ENCODE results near the gene IPMK. TPM values are rescaled to one million over a fixed set of nuclear protein-coding genes. Genes with fewer than 3 reads are reported as not detected.

The IPMK gene
- total RNA-seq, 1 experiment from 2014 or later: 7.2 TPM

- Histone ChIP-seq H3K56ac (ENCODE audit: insufficient read length, low read depth, low read length) (no peak overlapping the region), H2BK5ac (ENCODE audit: insufficient read length, low read length) (no peak overlapping the region), H3K9ac (ENCODE audit: extremely low read depth, insufficient read length, low read length) (no peak overlapping the region), H3K18ac (ENCODE audit: insufficient read length, low read depth, low read length) (no peak overlapping the region), H3K14ac (ENCODE audit: insufficient read depth, low read length) (no peak overlapping the region), H4K91ac (ENCODE audit: insufficient read length, low read depth, low read length) (no peak overlapping the region), H3K9me3 (ENCODE audit: control insufficient read depth, low read depth, low read length) (no peaks in the 10 kb centered on the region), H2AFZ (ENCODE audit: low read length) (no peak overlapping the region), H2BK120ac (ENCODE audit: low read depth, low read length, poor library complexity, severe bottlenecking) (no peak overlapping the region), H2BK15ac (ENCODE audit: low read depth, low read length) (no peak overlapping the region), H3K27me3 (ENCODE audit: insufficient read depth, low read length) (no peaks in the 10 kb centered on the region), H3K4ac (ENCODE audit: low read depth, low read length) (no peak overlapping the region), H2BK12ac (ENCODE audit: insufficient read length, low read depth, low read length) (no peak overlapping the region), H4K5ac (ENCODE audit: insufficient read length, low read depth, low read length) (no peak overlapping the region), H2BK20ac (ENCODE audit: low read depth, low read length, poor library complexity, severe bottlenecking) (no peak overlapping the region), H3K79me2 (ENCODE audit: insufficient read depth, low read length) (no peaks in the 10 kb centered on the region), H3K23ac (ENCODE audit: insufficient read length, low read depth, low read length) (no peak overlapping the region), H2AK5ac (ENCODE audit: insufficient read length, low read length) (no peak overlapping the region), H3K4me2 (ENCODE audit: insufficient read depth, insufficient read length, low read length) (no peak overlapping the region), H3K4me1 (ENCODE audit: insufficient read depth, low read length) (no peaks in the 10 kb centered on the region), H4K20me1 (ENCODE audit: control insufficient read depth, insufficient read depth, insufficient read length) (no peaks in the 10 kb centered on the region), H4K8ac (replicated peaks; ENCODE audit: insufficient read length, low read depth, low read length) (no peak overlapping the region), H3K27ac (ENCODE audit: insufficient read length, low read depth, low read length) (no peak overlapping the region), H3K79me1 (ENCODE audit: insufficient read depth, low read depth, low read length, poor library complexity, severe bottlenecking) (no peaks in the 10 kb centered on the region), H3T11ph (ENCODE audit: low read length) (no peak overlapping the region), H3K23me2 (ENCODE audit: insufficient read length, low read depth, low read length, poor library complexity, severe bottlenecking) (no peaks in the 10 kb centered on the region)
- H3K4me3 Mint-ChIP-seq: no peak overlapping the region
- H3K9me3 Mint-ChIP-seq: no peaks in the 10 kb centered on the region
- H3K27me3 Mint-ChIP-seq (ENCODE audit: low read depth): no peaks in the 10 kb centered on the region
- no peak for TF ChIP-seq CTCF (conservative IDR thresholded peaks at IDR 0.05)
- no peak for DNase-seq
- H3K4me1 Mint-ChIP-seq: no peaks in the 10 kb centered on the region
- H3K27ac Mint-ChIP-seq: no peak overlapping the region
- H3K36me3 Mint-ChIP-seq (ENCODE audit: insufficient read depth in 1 of 3, low read depth in 3 of 3): no peaks in the 10 kb centered on the region; a peak in 2 of 7 replicates
Observed at GRCh38 chr10:58219875-58220274, 47.8 kb downstream of the IPMK start.
